K562 (cell line): ENCODE measurements around the gene LUC7L. TPM values are rescaled to one million over a fixed set of nuclear protein-coding genes. Genes with fewer than 3 reads are reported as not detected.

Experiments used
- CHD7 ChIP-seq: fragments of 200-600 bp; sonication (generic); IDR thresholded peaks from one replicate; pipeline ENCODE4 v1.6.1; 2012; ENCODE audit warnings: mild to moderate bottlenecking, low read depth, low read length, inconsistent platforms
- ETS2 ChIP-seq: IDR thresholded peaks from 2 replicates; pipeline ENCODE4 v1.6.1; 2016; ENCODE audit warnings: borderline replicate concordance, missing genetic modification characterization, mild to moderate bottlenecking, moderate library complexity, missing compliant biosample characterization; ENCODE audit not compliant: poor library complexity, severe bottlenecking
- EWSR1 ChIP-seq: fragments of 450-650 bp; IDR thresholded peaks from 2 replicates; pipeline ENCODE4 v1.6.1; 2018; ENCODE audit warnings: borderline replicate concordance, mild to moderate bottlenecking, low read depth, moderate library complexity; ENCODE audit not compliant: partially characterized antibody
- HSF4 ChIP-seq: fragments of 250-450 bp; sonication (Bioruptor Pico); IDR thresholded peaks from 2 replicates; pipeline ENCODE4 v2.1.2; 2022; ENCODE audit warnings: mild to moderate bottlenecking, moderate library complexity, borderline replicate concordance
- NKRF ChIP-seq: fragments of 450-650 bp; IDR thresholded peaks from 2 replicates; pipeline ENCODE4 v1.6.1; 2016; ENCODE audit warnings: borderline replicate concordance
- ZNF121 ChIP-seq: sonication (generic); formaldehyde crosslinking; conservative IDR thresholded peaks from 2 replicates; pipeline ENCODE4 v1.8.0; 2022; ENCODE audit warnings: missing genetic modification reagents
- ZNF551 ChIP-seq: fragments of 250-450 bp; sonication (Bioruptor Pico); IDR thresholded peaks from 2 replicates; pipeline ENCODE4 v1.5.0; 2021; ENCODE audit warnings: mild to moderate bottlenecking, moderate library complexity
- polyA plus RNA-seq, 8 experiments: library from polyadenylated mRNA; depleted of rRNA in 4 of 8; stranded (reverse) in 5 of 8; unstranded in 3 of 8; fragments of >200 nt; fragmentation: Nextera tagmentation in 2 of 8; fragmentation: Illumina TruSeq in 1 of 8; extraction: Ambion mirVana in 2 of 8; extraction: Trizol in 1 of 8; gene quantifications; 2 replicates each; pipeline versions ENCODE4 v1.2.1 to v1.2.3, GENCODE V29; 2011 to 2014; ENCODE audit warnings: inconsistent platforms in 1 of 8, missing spikeins in 1 of 8
- total RNA-seq, 7 experiments: library from RNA; depleted of rRNA in 6 of 7; stranded (reverse); fragments of >200 nt in 6 of 7; fragmentation: Illumina TruSeq in 2 of 7; extraction: Trizol in 2 of 7; gene quantifications; 2 replicates each; pipeline versions ENCODE4 v1.2.1 to v1.2.3, GENCODE V29; 2011 to 2021; ENCODE audit warnings: low replicate concordance in 1 of 7
- TF ChIP-seq, protein P1 (sequence below): fragments of 250-450 bp; sonication (Bioruptor Pico); IDR thresholded peaks from 2 replicates; pipeline ENCODE4 v1.4.0; 2020; ENCODE audit warnings: mild to moderate bottlenecking, moderate library complexity

LUC7L gene
- total and polyA plus RNA-seq, 9 of the 15 experiments (the other 6 are each of a cell fraction or from before 2014, with no cell fraction given) = 1.7 to 93.3 (median 59.5) TPM

GRCh38 chr16:228852-229730 lies at the start of gene LUC7L (continued):
- TF ChIP-seq CHD7 (no peak), ZNF551 (no peak), NKRF (no peak; the same call in 1 of the 2 replicates), ETS2 (no peak), EWSR1 (no peak), HSF4 (CRISPR knock-in tag) (no peak), ZNF121 (CRISPR knock-in tag) (no peak)
- TF ChIP-seq, protein P1, sequence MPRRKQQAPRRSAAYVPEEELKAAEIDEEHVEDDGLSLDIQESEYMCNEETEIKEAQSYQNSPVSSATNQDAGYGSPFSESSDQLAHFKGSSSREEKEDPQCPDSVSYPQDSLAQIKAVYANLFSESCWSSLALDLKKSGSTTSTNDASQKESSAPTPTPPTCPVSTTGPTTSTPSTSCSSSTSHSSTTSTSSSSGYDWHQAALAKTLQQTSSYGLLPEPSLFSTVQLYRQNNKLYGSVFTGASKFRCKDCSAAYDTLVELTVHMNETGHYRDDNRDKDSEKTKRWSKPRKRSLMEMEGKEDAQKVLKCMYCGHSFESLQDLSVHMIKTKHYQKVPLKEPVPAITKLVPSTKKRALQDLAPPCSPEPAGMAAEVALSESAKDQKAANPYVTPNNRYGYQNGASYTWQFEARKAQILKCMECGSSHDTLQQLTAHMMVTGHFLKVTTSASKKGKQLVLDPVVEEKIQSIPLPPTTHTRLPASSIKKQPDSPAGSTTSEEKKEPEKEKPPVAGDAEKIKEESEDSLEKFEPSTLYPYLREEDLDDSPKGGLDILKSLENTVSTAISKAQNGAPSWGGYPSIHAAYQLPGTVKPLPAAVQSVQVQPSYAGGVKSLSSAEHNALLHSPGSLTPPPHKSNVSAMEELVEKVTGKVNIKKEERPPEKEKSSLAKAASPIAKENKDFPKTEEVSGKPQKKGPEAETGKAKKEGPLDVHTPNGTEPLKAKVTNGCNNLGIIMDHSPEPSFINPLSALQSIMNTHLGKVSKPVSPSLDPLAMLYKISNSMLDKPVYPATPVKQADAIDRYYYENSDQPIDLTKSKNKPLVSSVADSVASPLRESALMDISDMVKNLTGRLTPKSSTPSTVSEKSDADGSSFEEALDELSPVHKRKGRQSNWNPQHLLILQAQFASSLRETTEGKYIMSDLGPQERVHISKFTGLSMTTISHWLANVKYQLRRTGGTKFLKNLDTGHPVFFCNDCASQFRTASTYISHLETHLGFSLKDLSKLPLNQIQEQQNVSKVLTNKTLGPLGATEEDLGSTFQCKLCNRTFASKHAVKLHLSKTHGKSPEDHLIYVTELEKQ (CRISPR knock-in tag) = no peak
